Dendritic cell treated with granulocyte-macrophage colony-stimulating factor and Interleukin-4, amounts not matched to agents 40 ng/mL and 50 ng/mL, for 4 days (primary cell): ENCODE data around the gene RAG2.
A peak's percentile ranks its signal among the peaks of the same experiment; 100 is the strongest.

ENCODE experiments used
- H3K27ac Mint-ChIP-seq: one replicate; pipeline ENCODE4 v1.8.0; 2022; ENCODE audit warnings: mild to moderate bottlenecking, mixed read lengths
- H3K27me3 Mint-ChIP-seq: one replicate; pipeline ENCODE4 v1.8.0; 2022; ENCODE audit warnings: mild to moderate bottlenecking, mixed read lengths
- H3K36me3 Mint-ChIP-seq: one replicate; pipeline ENCODE4 v1.8.0; 2022; ENCODE audit warnings: low read depth, mixed read lengths
- H3K4me1 Mint-ChIP-seq: one replicate; pipeline ENCODE4 v1.8.0; 2022; ENCODE audit warnings: low read depth, mixed read lengths
- H3K4me3 Mint-ChIP-seq: one replicate; pipeline ENCODE4 v1.8.0; 2022; ENCODE audit warnings: mild to moderate bottlenecking, moderate library complexity, mixed read lengths
- H3K9me3 Mint-ChIP-seq: one replicate; pipeline ENCODE4 v1.8.0; 2022; ENCODE audit warnings: mixed read lengths
- intact Hi-C: fragments of 100-400 bp; cut with micrococcal nuclease; formaldehyde crosslinking; loops from one replicate; pipeline ENCODE4 v1.15.0; 2022

RAG2 gene

DNA sequence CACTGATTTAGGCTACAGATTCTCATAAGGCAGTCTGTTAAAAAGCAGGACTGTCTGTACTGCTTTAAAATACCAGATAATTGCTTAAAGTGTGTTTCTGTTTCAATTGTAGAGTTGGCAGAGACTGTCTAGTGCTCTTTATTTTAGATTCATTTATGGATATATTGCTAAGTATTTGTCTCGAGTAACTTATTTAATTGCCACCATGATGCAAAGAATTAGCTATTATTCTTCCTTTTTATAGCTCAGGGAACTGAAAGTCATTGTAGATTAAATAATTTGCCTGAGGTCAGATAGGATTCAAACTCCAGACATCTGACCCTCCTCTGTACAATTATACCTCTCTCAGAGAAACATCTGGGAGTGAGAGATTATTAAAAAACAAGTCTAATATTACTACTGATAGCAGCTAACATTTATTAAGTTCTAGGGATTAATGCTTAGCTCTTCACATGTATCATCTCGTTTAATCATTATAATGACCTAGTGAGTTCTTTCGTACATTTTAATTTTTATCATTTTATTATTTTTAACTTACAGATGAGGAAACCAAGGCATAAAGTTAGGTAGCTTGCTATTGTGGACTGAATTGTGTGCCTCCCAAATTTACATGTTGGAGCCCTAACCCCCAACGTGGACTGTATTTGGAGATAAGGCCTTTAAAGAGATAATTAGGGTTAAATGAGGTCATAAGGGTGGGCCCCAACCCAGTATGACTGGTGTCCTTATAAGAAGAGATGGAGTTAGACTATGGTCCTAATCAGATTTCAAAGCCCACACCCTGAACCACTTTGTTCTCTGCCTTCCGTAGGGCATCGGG, 19.7 kb upstream of the RAG2 start:
- H3K27ac Mint-ChIP-seq, result no peak overlapping the region
- peaks cover 7% of the 10 kb centered on the region for H3K4me1 Mint-ChIP-seq
- no peaks in the 10 kb centered on the region for H3K9me3 Mint-ChIP-seq
- intact Hi-C loops, result no loop called here
- no peak overlapping the region for H3K4me3 Mint-ChIP-seq
- no peaks in the 10 kb centered on the region for H3K36me3 Mint-ChIP-seq
- no peaks in the 10 kb centered on the region for H3K27me3 Mint-ChIP-seq

DNA sequence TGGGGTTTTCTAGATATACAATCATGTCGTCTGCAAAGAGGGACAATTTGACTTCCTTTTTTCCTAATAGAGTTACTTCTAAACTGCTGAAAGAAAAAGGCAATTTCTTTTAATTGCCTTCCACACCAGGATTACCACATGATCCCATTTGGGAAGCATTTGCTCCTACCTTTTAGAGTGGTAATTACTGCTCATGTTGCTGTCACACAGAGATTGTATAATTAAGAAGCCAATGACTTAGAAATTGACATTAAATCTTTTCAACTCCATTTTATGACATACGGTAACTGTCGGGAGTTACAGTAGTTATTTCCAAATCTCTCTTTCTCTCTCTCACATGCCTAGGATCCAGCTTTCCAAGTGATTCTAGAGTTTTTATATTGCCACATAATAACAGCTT, 17.8 kb upstream of the RAG2 start:
- H3K27ac Mint-ChIP-seq, result no peak overlapping the region
- peaks cover 7% of the 10 kb centered on the region for H3K4me1 Mint-ChIP-seq

DNA sequence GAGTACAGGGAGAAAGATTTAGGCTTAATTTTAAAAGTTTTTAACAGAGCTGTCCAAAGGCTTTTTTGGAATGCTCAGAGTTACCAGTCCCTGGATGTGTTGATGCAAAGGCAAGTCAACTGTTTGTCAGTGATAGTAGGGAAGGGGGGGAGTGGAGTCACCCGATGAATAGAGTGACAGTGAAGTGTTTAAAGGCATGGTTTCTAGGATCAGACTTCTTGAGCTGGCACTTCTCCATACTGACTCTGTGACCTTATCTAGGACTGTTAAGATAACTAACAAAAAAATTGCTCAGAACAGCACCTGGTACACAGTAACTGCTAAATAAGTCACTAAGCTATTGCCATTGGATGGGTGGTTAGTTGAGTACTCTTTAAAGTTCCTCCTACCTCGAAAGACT, 11.3 kb upstream of the RAG2 start:
- Mint-ChIP-seq H3K4me1 (no peaks in the 10 kb centered on the region), H3K27me3 (no peaks in the 10 kb centered on the region), H3K27ac (no peak overlapping the region), H3K9me3 (no peaks in the 10 kb centered on the region), H3K4me3 (no peak overlapping the region), H3K36me3 (no peaks in the 10 kb centered on the region)
- intact Hi-C loops, result no loop called here

More for the DNA sequence above, 17.8 kb upstream of the RAG2 start:
- intact Hi-C loops, result no loop called here
- H3K36me3 Mint-ChIP-seq, result no peaks in the 10 kb centered on the region
- no peak overlapping the region for H3K4me3 Mint-ChIP-seq
- no peaks in the 10 kb centered on the region for H3K9me3 Mint-ChIP-seq
- no peaks in the 10 kb centered on the region for H3K27me3 Mint-ChIP-seq

DNA sequence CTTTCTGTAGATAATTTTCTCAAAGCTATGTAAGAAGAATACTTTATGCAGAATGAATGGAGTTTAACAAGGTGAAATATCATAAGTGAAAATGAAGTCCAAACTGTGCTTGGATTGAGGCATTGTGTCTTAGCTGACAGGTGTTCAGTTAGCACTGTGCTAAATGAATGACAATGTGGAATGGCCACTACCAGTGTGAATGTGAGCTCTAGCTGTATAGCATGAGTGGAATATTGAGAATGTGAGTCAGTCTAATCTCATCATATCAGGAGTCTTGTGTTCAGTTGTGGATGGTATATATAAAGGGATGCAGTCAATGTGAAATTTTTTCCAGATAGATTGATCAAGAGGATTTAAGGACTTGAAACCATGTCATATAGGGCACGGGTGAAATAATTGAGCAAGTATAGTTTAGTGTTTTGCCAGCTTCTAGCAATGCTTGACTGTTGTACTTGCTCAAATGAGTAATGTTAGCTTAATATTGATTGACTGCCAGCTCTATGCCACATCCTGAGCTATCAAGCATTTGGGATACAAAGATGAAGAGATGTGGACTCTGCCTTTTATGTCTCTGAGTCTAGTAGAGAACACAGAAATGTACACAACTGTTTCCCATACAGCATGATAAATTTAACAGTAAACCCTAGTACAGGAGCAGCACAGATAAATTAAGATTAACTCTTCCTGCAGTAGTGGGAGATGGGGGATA, 10.6 kb upstream of the RAG2 start:
- Mint-ChIP-seq H3K27me3 (no peaks in the 10 kb centered on the region), H3K9me3 (no peaks in the 10 kb centered on the region), H3K4me3 (no peak overlapping the region), H3K36me3 (no peaks in the 10 kb centered on the region), H3K27ac (no peak overlapping the region), H3K4me1 (no peaks in the 10 kb centered on the region)
- intact Hi-C loops, result no loop called here

DNA sequence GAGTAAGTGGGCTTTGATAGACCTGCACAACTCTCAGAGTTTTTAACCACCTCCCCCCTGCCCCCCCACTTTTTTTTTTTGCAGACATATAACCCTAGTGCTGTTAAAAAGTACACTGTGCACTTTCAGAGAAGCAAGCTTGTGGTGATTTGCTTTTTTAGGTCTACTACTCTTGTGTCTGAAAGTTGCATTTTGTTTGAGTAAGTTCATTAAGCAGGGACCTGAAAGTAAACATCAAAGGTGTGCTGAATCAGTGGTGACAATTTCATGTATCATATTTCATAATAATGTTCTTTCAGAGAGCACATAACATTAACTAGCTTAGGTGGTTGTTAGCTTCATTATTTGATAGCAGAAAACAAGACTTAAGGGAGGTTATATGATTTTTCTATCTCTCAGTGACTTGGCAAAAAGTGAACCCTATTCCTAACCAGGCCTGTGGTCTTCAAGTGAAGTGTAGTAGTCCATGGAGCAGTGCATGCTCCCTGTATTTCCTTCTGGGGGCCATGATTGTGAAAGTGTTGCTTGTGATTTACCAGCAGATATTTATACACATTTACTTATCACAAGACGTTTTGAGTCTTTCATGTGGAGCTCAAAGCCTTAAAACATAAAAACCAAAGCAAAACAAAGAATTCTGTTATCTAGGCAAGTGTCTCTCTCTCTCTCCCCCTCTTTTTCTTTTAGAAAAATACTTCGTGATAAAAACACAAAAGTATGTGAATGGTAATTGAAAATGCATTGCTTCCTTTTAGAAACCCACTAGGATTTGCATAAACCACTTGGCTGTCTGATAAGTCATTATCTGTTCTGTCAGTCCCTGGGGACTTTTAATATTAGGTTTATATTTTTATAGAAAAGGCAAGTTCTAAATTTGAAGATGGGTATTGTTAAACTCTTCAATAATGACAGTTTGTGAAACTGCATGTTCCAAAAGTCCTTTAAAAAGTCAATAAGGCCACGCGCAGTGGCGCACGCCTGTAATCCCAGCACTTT, 7.5 kb upstream of the RAG2 start:
- Mint-ChIP-seq H3K36me3 (no peaks in the 10 kb centered on the region), H3K4me3 (no peak overlapping the region), H3K27me3 (no peaks in the 10 kb centered on the region), H3K27ac (no peak overlapping the region), H3K9me3 (no peaks in the 10 kb centered on the region), H3K4me1 (peaks cover 8% of the 10 kb centered on the region)
- intact Hi-C loops, result no loop called here

DNA sequence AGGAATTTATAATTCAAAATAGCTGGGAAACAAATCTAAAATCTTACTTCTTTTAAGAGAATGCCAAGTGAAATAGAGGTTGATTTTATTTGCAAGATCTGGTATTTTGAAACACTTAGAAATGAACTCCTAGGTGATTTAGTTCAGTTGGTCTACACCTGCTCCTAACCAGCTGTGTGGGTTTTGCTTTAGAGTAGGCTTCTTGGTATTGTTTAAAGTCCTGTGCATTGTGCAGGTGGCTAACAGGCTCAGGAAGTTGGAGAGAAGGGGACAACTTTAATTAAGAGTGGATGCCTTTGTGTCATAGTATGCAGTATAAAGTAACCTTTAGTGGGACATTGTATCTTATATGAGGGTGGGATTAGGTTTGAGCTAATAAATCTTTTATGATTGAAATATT, 4.1 kb upstream of the RAG2 start:
- Mint-ChIP-seq H3K27me3 (no peaks in the 10 kb centered on the region), H3K27ac (no peak overlapping the region), H3K9me3 (no peaks in the 10 kb centered on the region), H3K4me1 (peaks cover 8% of the 10 kb centered on the region), H3K36me3 (no peaks in the 10 kb centered on the region), H3K4me3 (no peak overlapping the region)
- intact Hi-C loops, result no loop called here

DNA sequence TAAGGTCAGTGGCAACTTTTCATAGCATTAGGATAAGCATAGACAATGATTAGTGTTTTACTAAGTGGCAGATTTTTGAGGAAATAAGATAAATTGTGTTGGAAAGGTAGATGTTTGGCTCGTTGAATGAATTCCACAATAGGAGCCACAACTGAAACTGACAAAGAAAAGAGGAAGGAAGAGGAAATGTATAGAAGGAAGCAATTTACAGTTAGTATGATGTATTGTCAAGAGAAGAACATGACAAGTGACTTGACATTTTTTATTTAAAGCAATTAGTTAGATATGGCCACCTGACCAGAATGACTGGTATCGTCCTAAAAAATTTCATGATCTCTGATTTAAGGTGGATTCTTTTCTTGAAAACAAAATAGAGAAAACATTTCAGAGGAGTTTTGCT, 3.1 kb upstream of the RAG2 start:
- Mint-ChIP-seq H3K27me3 (no peaks in the 10 kb centered on the region), H3K4me1 (peaks cover 8% of the 10 kb centered on the region), H3K4me3 (no peak overlapping the region), H3K27ac (no peak overlapping the region), H3K36me3 (no peaks in the 10 kb centered on the region), H3K9me3 (no peaks in the 10 kb centered on the region)
- intact Hi-C loops, result no loop called here

DNA sequence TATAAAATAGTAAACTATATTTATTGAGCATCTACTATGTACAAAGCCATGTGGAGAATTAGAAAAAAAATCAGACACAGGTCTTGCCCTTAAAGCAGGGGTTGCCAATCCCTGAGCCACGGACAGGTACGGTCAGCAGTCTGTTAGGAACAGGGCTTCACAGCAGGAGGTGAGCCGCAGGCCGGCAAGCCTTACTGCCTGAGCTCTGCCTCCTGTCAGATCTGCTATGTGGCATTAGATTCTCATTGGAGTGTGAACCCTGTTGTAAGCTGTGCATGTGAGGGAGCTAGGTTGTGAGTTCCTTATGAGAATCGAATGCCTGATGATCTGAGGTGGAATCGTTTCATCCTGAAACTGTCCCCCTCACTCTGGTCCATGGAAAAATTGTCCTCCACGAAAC, 2.1 kb upstream of the RAG2 start:
- Mint-ChIP-seq H3K4me1 (peaks cover 8% of the 10 kb centered on the region), H3K36me3 (no peaks in the 10 kb centered on the region), H3K9me3 (no peaks in the 10 kb centered on the region), H3K27me3 (no peaks in the 10 kb centered on the region), H3K4me3 (no peak overlapping the region), H3K27ac (no peak overlapping the region)
- intact Hi-C loops, result no loop called here

DNA sequence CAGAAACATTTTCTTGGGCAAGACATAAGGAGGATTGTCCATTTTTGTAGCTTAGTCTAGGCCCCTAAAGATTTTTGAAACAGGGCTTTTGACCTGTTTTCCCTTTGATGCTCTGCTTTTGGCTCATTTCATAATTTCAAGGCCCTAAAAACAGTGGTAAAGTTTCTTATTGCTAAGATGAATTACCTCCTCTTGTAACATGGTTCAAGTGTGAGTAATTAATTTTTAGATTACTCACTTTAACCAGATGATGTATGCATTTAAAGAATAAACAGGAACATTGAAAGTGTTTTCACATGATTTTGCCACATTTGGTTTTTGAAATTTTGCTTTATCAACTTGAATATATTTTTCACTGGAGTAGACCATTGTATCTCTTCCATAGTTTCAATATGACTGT, 1.2 kb downstream of the RAG2 start:
- no peak overlapping the region for H3K4me3 Mint-ChIP-seq
- H3K27ac Mint-ChIP-seq, result no peak overlapping the region
- H3K9me3 Mint-ChIP-seq, result no peaks in the 10 kb centered on the region
- peaks cover 7% of the 10 kb centered on the region for H3K36me3 Mint-ChIP-seq
- intact Hi-C loops, result no loop called here
- peaks cover 14% of the 10 kb centered on the region for H3K4me1 Mint-ChIP-seq
- H3K27me3 Mint-ChIP-seq, result peaks cover 4% of the 10 kb centered on the region

DNA sequence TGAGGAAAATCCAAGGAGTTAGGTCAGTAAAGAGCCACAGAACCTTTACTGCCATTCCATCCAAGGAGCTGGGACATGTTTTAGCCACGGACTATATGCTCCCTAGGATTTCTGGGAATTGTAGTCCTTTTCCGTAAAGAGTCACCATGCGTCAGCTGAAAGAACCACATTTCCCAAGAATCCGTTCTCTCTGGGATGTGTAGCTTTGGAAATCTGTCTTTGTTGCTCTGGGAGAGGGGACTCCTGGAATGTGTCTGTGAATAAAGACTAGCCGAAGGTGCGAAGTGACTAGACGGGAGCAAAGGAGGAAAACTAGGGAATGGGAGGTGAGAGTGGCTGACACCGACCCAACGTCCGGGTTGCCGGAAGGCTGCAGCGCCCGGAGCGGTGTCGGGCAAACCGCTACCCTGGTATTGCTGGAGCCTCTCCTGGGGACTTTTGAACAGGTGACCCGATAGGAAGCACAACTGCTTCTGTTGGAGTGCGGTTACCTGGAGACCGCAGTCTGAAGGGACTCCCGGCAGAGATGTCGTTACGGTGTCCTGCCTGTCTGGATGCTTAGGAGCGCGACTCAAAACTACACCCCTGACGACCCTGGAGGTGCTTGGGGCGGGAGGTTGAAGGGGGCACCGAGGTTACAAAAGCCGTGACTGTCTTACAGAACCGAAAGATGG, 3.6 kb downstream of the RAG2 start, which contains the start of gene IFTAP:
TSS of gene IFTAP (plus strand) at position 187 of the 674 bp plus-strand sequence. CDS start 15,602 bp downstream, outside the sequence.
- Mint-ChIP-seq H3K4me3 (peak within 1 kb of the TSS; percentile 90), H3K27me3 (peaks cover 18% of the 10 kb centered on the region), H3K36me3 (peaks cover 7% of the 10 kb centered on the region), H3K27ac (peak within 1 kb of the TSS; percentile 78), H3K9me3 (no peaks in the 10 kb centered on the region), H3K4me1 (peaks cover 5% of the 10 kb centered on the region)
- intact Hi-C loops, result no loop called here

DNA sequence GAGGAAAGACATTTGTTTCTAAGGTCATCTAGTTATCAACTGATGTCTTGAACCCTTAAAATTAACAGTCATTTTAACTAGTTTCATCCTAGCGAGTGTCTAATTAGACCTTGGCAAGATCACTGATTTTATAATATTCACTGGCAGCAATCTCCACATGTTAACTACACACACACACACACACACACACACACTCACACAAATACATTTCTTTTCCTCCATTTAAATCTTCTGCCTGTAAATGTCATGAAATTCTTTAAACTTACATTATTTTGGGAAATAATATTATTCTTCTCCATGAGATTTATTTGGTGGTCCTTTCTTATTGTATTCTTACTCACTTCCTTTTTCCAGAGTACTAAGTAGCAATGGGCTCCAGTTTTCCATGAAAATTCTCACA, 6.6 kb downstream of the RAG2 start:
- intact Hi-C loops, result no loop called here
- Mint-ChIP-seq H3K4me3 (no peak overlapping the region), H3K27me3 (peaks cover 20% of the 10 kb centered on the region), H3K36me3 (peaks cover 7% of the 10 kb centered on the region), H3K27ac (no peak overlapping the region), H3K4me1 (peaks cover 5% of the 10 kb centered on the region), H3K9me3 (no peaks in the 10 kb centered on the region)

DNA sequence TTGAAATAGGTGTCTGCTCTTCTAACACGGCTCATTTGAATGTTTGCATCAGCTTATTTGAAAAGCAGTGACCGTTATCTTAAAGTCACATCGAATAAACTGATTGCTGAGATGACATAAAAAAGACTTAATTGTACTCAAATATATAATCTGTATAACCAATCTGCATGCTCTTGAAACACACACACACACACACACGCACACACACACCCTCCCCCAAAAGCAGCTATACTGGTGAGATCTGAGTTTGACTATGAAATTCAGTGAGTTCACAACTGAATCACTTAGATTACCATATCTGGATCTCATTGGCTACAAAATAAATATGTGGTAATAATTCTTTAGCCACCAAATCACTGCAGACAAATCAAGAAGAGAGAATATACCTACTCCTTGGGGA, 7.5 kb downstream of the RAG2 start:
- no peaks in the 10 kb centered on the region for H3K9me3 Mint-ChIP-seq
- intact Hi-C loops, result no loop called here
- H3K27me3 Mint-ChIP-seq, result peaks cover 20% of the 10 kb centered on the region
- H3K36me3 Mint-ChIP-seq, result peaks cover 7% of the 10 kb centered on the region
- no peak overlapping the region for H3K4me3 Mint-ChIP-seq
- H3K4me1 Mint-ChIP-seq, result peaks cover 5% of the 10 kb centered on the region
- H3K27ac Mint-ChIP-seq, result no peak overlapping the region

DNA sequence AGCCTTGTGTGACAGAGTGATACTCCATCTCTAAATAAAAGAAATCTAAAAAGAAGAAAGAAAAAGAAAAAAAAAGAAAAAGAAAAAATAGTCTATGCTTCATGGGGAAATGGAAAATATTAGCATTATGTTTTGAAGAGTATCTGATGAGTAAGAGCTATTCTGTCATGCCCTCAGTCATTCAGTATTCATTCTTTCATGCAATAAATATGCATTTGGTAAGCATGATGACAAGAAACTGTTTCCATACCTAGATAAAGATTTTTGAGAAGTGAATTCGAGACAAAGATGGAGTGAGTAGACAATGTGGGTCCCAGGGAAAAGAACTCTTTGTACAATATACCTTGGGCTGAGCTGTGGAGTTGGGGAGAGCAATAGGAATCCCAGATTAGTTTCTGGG, 9.9 kb downstream of the RAG2 start:
- Mint-ChIP-seq H3K4me3 (no peak overlapping the region), H3K4me1 (no peaks in the 10 kb centered on the region), H3K27ac (no peak overlapping the region), H3K36me3 (no peaks in the 10 kb centered on the region), H3K9me3 (no peaks in the 10 kb centered on the region), H3K27me3 (peaks cover 19% of the 10 kb centered on the region)
- intact Hi-C loops, result no loop called here
